Prostate gland (tissue), 2 donors: ENCODE data around the gene HELQ. TPM values are rescaled to one million over a fixed set of nuclear protein-coding genes. Genes with fewer than 3 reads are reported as not detected.
A peak's percentile ranks its signal among the peaks of the same experiment; 100 is the strongest.

Experiments
- DNase-seq: peaks from one replicate; pipeline ENCODE4 v3.0.0-alpha.2; 2019; ENCODE audit warnings: low spot score
- H3K27ac ChIP-seq, 2 donors: fragments of 200-600 bp; sonication (generic); 2 replicates each; pipeline ENCODE4 v1.5.1; 2017 to 2019
- H3K27me3 ChIP-seq: fragments of 200-600 bp; sonication (generic); replicated peaks from 2 replicates; pipeline ENCODE4 v1.5.1; 2019; ENCODE audit not compliant: insufficient read depth
- H3K36me3 ChIP-seq, 2 donors: fragments of 200-600 bp; sonication (generic); 1 replicate in 1 of 2; 2 replicates in 1 of 2; pipeline versions ENCODE4 v1.5.1 to v1.8.1; 2017 to 2019
- H3K4me1 ChIP-seq: fragments of 200-600 bp; sonication (generic); replicated peaks from 2 replicates; pipeline ENCODE4 v1.5.1; 2019
- H3K4me3 ChIP-seq, 2 donors: fragments of 200-600 bp; sonication (generic); 2 replicates each; pipeline ENCODE4 v1.5.1; 2017 to 2019
- H3K9me3 ChIP-seq: fragments of 200-600 bp; sonication (generic); 2 replicates; pipeline ENCODE4 v1.5.1; 2017
- CTCF ChIP-seq, 4 experiments: fragments of 200-600 bp in 2 of 4; fragments of 450-650 bp in 2 of 4; sonication (generic) in 2 of 4; IDR thresholded peaks; 1 replicate in 3 of 4; 2 replicates in 1 of 4; pipeline ENCODE4 v1.5.1; 2016 to 2019; ENCODE audit warnings: antibody characterized with exemption in 4 of 4, mild to moderate bottlenecking in 2 of 4, moderate library complexity in 2 of 4
- POLR2A ChIP-seq: fragments of 450-650 bp; IDR thresholded peaks from one replicate; pipeline ENCODE4 v1.6.1; 2016; ENCODE audit warnings: antibody characterized with exemption, mild to moderate bottlenecking
- POLR2AphosphoS5 ChIP-seq: sonication (generic); formaldehyde crosslinking; IDR thresholded peaks from one replicate; pipeline ENCODE4 v1.6.1; 2017; ENCODE audit warnings: antibody characterized with exemption
- WGBS: methylation state at CpG from one replicate; pipeline ENCODE4 v1.1.5; 2018; 5-methylcytosine and 5-hydroxymethylcytosine counted together
- intact Hi-C: fragments of 100-400 bp; cut with DNase I; formaldehyde crosslinking; loops from one replicate; pipeline ENCODE4 v1.14.2; 2022
- total RNA-seq, 2 donors: library from RNA; depleted of rRNA; stranded (reverse); fragments of >200 nt; gene quantifications; one replicate each; pipeline ENCODE4 v1.1.0, GENCODE V29; 2016

The HELQ gene
- total RNA-seq, 2 donors from 2014 or later: 15.5 to 20.9 TPM

DNA sequence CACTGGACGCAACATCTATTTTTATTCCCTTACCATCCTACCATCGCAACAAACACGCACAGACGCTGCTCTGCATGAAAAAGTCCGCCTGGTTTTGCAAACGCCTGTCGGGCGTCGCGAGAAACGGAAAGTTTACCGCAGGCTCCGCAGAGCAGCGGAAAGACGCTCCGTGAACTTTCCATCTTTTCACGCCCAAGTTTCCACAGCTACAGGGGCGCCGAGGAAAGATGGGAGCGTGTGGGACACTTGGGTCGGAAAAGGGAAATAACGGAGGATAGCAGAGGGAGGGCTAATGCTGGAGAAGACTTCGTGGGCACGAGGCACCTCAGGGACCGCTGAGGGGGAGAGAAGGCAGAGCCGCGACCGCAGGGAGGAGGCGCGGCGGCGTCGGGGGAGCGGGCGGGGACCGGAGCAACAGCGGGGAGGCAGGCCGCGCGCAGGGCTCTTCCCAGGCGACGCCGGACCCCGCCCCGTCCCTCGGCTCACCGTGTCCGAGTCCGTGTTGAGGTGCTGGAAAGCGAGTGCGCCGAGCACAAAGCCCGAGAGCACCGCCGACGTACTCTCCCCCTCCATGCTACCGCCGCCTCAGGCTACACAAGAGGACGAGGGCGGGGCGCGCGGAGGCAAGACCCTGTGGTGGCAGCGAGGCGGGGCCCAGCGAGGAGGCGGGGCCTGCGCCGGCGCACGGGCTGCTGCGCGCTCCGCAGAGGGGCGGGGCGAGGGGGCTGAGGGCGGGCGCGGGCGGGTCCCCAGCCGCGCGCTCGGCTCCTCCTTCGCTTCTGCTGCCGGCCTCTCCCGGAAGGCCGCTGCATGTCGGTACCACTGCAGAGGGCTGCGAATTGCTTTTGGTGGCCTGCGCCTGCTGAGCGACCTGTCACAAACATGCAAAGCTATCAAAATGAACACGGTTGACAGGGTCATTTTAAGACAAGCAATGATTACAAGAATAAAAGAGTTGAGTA is 29.2 kb upstream of the HELQ start, which contains the start of gene ABRAXAS1:
Gene ABRAXAS1, minus strand, starts transcription at position 601 of the 962 bp plus-strand sequence. Its CDS starts 28 bp downstream, at position 573.
- intact Hi-C loops: no loop called here
- H3K27me3 ChIP-seq: no peaks in the 10 kb centered on the region
- no peaks in the 10 kb centered on the region for H3K36me3 ChIP-seq
- whole genome bisulfite sequencing: under 1% methylated on average over 79 of the region's 93 CpGs
- peak; percentile 85 for TF ChIP-seq POLR2A
- peak; percentile 82 for TF ChIP-seq POLR2AphosphoS5
- peak in 1 of 4 experiments; percentile 10 for TF ChIP-seq CTCF (IDR thresholded peaks at IDR 0.05)
- H3K4me3 ChIP-seq: peak within 1 kb of the TSS; percentile 72 to 73
- no peaks in the 10 kb centered on the region for H3K4me1 ChIP-seq
- peak within 1 kb of the TSS; percentile 85 to 90 for H3K27ac ChIP-seq
- H3K9me3 ChIP-seq: no peaks in the 10 kb centered on the region
- DNase-seq: peak; percentile 94

DNA sequence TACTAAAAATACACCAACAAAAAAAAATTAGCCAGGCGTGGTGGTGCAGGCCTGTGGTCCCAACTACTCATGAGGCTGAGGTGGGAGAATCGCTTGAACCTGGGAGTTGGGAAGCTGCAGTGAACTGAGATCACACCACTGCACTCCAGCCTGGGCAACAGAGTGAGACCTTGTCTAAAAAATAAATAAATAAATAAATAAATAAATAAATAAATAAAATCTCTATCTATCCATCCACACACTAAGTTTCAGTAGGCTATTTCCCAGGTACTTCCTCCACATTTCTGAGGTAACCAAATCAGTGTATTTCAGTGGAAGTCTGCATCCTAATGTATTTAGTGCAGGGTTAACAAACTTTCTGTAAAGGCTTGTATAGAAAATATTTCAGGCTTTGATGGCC is 18.3 kb upstream of the HELQ start:
- no peaks in the 10 kb centered on the region for H3K27me3 ChIP-seq
- H3K27ac ChIP-seq: no peak overlapping the region
- no peaks in the 10 kb centered on the region for H3K4me1 ChIP-seq
- H3K4me3 ChIP-seq: no peak overlapping the region
- TF ChIP-seq POLR2A (no peak), CTCF (IDR thresholded peaks at IDR 0.05) (no peak), POLR2AphosphoS5 (no peak)
- no peaks in the 10 kb centered on the region for H3K9me3 ChIP-seq
- intact Hi-C loops: no loop called here
- no peak for DNase-seq
- no peaks in the 10 kb centered on the region for H3K36me3 ChIP-seq
- WGBS: 95% methylated on average over 2 of the region's 2 CpGs

GRCh38 chr4:83473423-83473822 is 17.8 kb upstream of the HELQ start:
- TF ChIP-seq POLR2A: no peak
- 79% methylated on average over 4 of the region's 4 CpGs for WGBS
- Histone ChIP-seq H3K27me3 (no peaks in the 10 kb centered on the region), H3K9me3 (no peaks in the 10 kb centered on the region), H3K4me3 (no peak overlapping the region), H3K27ac (no peak overlapping the region), H3K36me3 (no peaks in the 10 kb centered on the region), H3K4me1 (no peaks in the 10 kb centered on the region)
- no peak for DNase-seq
- intact Hi-C loops: no loop called here

DNA sequence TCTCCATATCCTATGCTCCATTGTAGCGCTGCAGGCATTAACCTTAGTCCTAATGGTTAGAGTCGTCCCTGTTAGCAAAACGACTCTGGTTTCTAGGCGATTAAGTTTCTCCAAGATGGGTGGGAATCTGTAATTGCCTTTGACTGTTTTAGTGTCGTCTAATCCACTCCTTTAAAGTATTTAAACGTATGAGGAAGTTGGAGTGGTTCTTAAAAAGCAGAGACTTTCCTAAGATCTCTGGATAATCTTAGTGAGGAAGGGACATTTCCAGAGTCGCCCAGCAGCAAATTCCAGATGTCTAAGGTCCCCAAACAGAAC is 520 bp upstream of the HELQ start:
- DNase-seq: no peak
- WGBS: 0% methylated on average over 7 of the region's 7 CpGs
- Histone ChIP-seq H3K9me3 (no peaks in the 10 kb centered on the region), H3K27me3 (no peaks in the 10 kb centered on the region), H3K4me3 (peak overlapping the region; percentile 72 to 86), H3K4me1 (no peaks in the 10 kb centered on the region), H3K36me3 (no peaks in the 10 kb centered on the region), H3K27ac (peak overlapping the region; percentile 96 to 98)
- intact Hi-C loops: loop anchor here (5.0 kb wide), 2 partner anchors 444 to 994 kb away; partner anchors contain the start of gene LIN54
- TF ChIP-seq POLR2AphosphoS5 (no peak), CTCF (IDR thresholded peaks at IDR 0.05) (no peak), POLR2A (no peak)

- TF ChIP-seq POLR2A: no peak
- TF ChIP-seq CTCF (IDR thresholded peaks at IDR 0.05): no peak
- TF ChIP-seq POLR2AphosphoS5: no peak
- WGBS: 30% methylated on average over 6 of the region's 6 CpGs
- intact Hi-C loops: loop anchor here (2.0 to 5.0 kb wide), 3 partner anchors 170 to 992 kb away; partner anchors contain the start of genes COQ2 and LIN54
- Histone ChIP-seq H3K36me3 (no peaks in the 10 kb centered on the region), H3K27ac (peak overlapping the region; percentile 96 to 98), H3K4me1 (no peaks in the 10 kb centered on the region), H3K9me3 (no peaks in the 10 kb centered on the region), H3K27me3 (no peaks in the 10 kb centered on the region), H3K4me3 (peak overlapping the region; percentile 72 to 86)
- no peak for DNase-seq
These were observed 937 bp downstream of the HELQ start for GRCh38 chr4:83454686-83455085.
